SK-MEL-5 (cell line): ENCODE results near the gene ESAM. TPM values are rescaled to one million over a fixed set of nuclear protein-coding genes. Genes with fewer than 3 reads are reported as not detected.
"Not testable (repeated sequence)": the region's sequence is repeated elsewhere in the genome, so short reads cannot be mapped to it uniquely, and the experiment has no call there.

Source experiments
- DNase-seq: peaks from one replicate; pipeline ENCODE4 v3.0.0-alpha.2; 2016; ENCODE audit warnings: low read depth, low spot score
- in situ Hi-C: cut with HindIII; loops from 2 replicates; pipeline ENCODE4 v1.10.0; 2016; ENCODE audit warnings: low sequenced_read_pairs, high pct_unique_total_duplicates, low pct_unique_long_range_greater_than_20kb
- total RNA-seq: library from RNA; depleted of rRNA; stranded (reverse); fragments of >200 nt; shearing (Covaris generic); gene quantifications from 2 replicates; pipeline ENCODE4 v1.2.3, GENCODE V29; 2014

Gene ESAM
- total RNA-seq, 1 experiment from 2014 or later: not detected

DNA sequence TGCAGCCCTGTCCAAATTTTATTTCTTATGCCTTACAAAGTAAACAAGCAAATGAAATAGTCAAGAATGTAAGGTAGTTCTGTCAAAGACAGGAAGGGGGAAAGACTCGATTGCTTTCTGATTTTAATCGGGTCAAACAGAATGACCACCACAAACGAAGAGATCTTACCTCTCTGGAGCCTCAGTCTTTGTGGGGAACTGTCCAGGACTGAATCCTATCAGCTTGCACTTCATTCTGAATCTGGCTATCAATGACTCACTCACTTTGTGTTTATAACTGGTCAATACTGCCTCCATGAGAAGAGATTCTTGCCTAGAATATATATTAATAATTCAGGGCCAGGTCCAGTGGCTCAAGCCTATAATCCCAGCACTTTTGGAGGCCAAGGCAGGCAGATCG lies 20.9 kb upstream of the ESAM start:
- DNase-seq: no peak
- in situ Hi-C loops: no loop called here

DNA sequence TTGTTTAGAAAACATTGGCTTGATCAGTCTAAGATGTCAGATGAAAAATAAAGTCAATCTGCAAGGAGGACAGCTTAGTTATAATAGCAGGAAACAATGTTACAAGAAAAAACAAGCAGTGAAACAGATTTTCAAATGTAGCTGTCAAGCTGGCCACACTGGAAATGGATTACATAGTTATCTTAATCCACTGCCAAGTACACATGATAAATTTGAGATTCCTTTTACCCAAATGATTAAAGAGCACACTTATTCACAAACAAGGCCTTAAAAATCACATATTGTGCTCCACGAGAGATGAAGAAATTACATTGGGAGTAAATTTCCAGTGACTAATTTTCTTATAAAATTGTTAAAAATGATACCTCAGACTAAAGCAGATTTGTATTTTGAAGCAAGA lies 17.5 kb upstream of the ESAM start:
- in situ Hi-C loops: no loop called here
- no peak for DNase-seq

DNA sequence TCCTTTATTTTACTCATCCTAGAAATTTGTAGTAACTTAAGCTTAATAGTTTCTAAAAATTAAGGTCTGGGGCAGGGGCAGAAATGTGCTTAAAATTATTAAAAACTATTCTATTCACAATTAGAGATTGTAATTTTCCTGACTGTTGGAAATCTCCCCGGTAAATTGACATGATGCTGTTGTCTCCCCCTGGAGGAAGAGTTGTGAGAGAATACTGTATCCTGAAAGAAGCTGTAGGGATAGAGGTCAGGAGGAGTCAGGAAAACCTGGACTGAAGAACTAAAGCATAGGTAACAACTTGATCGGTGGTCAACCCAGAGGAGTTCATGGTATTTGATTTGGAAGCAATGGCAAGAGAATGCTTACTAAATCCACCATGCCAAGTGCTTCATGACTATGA lies 16.2 kb upstream of the ESAM start:
- peak; percentile 41 for DNase-seq
- in situ Hi-C loops: no loop called here

DNA sequence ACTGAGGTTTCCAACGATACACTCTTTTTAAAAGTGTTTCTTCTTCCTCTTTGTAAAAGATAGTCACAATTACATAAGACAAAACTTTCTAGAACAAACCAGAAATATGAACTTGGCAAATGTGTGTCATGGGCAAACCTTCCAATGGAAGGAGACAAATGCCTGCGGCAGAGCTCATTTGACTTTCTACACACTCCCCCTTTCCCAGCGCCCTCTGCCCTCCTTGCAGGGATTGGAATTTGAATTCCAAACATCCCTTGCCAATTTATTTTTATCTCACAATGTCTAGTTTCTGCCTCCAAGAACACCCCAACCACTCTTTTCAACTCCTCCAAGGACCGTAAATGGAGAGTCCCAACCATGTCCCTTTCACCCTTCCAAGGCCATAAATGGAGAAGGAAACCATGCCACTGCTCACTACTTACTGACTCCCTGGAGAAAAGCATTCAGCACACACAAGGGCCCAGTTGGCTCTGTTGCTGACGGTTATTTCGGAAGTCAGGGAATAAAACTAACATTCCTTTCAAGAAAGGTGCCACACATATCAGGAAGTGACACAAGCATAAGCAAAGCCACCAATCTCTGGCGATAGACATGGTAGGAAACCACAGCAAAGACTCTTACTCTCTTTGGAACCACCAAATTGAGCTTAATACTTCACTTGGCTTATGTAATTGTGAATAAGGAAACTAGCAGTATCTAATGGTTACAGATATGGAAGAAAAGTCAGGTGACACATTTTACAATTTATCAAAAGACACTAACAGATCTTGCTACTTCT lies 15.0 kb upstream of the ESAM start:
- DNase-seq: no peak
- in situ Hi-C loops: no loop called here

DNA sequence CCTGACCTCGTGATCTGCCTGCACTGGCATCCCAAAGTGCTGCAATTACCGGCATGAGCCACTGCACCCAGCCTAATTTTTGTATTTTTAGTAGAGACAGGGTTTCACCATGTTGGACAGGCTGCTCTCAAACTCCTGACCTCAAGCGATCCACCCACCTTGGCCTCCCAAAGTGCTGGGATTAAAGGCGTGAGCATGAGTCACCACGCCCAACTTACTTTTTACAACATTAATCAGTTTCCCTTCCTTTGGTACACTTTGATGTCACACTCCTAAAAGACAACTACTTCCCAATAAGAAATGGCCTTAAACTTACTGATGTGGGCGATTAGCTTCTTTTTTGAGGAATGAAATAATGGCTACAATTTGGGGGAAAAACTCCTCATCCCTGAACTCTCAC lies 8.9 kb upstream of the ESAM start:
- in situ Hi-C loops, DNase-seq: not testable (repeated sequence)

DNA sequence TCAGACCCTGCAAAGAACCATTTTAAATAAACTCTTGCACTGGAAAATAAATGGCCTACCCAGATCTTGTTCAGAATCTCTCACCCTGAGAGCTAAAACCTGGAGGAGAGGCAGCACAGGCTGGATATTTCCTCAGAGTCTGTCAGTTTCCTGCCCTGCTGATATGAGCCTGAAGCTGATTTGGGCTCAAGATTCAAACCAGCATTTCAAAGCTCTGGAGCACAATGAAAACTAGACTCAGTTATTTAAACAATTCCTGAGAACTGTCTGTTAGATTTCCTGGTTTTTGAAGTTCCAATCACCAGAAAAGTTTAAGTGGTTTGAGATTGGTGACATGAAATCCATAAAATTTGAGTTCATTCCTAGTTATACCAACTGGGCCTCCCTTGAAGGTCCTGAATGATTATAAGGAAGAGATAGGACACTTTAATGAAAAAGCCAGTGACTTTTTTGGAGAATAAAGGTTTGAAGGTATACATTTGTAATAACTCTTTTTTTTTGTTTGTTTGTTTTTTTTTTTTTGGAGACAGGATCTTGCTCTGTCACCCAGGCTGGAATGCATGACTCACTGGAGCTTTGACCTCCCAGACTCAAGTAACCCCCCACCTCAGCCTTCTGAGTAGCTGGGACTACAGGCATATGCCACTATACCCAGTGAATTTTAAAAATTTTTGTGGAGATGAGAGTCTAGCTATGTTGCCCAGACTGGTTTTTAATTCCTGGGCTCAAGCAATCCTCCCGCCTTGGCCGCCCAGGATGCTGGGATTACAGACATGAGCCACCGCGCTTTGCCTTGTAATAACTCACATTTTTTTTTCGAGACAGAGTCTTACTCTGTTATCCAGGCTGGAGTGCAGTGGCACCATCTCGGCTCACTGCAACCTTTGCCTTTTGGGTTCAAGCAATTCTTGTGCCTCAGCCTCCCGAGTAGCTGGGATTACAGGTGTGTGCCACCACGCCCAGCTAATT lies 8.0 kb upstream of the ESAM start:
- in situ Hi-C loops: no loop called here
- no peak for DNase-seq

DNA sequence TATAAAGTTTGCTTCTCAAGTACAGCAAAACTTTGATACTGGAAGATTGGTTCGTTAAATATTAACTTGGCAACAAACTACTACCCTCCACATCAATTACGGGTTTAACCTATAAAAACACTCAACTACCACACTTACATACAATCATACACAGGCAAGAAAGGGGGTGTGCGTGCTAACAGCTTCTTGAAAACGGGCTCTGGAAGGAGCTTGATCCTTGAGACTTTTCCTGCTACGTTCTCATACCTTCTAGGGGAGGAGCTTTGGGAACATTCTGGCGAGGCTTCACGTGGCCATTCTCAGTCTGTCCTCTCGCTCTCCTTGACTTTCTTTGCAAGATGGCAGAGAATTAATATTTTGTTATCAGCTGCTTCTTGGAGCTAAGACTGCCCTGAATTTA lies 6.8 kb upstream of the ESAM start:
- in situ Hi-C loops: no loop called here
- DNase-seq: no peak

DNA sequence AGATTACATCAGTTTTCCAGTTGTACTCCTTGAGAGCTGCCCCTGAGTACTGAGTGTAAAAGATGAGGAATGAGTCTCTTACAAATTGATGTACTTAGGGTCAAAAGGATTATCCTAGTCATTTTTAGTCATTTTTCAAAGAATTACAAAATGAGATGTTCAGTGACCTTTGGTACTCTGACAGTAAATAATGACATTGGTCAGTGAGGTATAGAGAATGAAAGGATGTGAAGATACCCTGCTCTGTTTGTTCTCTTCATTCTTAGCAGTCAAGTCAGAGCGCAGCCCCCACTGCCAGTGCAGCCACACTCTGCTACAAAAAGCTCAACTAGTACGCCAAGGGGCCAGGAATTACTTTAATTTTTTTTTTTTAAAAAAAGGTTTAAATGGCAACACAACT lies 4.1 kb upstream of the ESAM start:
- in situ Hi-C loops: no loop called here
- DNase-seq: no peak

DNA sequence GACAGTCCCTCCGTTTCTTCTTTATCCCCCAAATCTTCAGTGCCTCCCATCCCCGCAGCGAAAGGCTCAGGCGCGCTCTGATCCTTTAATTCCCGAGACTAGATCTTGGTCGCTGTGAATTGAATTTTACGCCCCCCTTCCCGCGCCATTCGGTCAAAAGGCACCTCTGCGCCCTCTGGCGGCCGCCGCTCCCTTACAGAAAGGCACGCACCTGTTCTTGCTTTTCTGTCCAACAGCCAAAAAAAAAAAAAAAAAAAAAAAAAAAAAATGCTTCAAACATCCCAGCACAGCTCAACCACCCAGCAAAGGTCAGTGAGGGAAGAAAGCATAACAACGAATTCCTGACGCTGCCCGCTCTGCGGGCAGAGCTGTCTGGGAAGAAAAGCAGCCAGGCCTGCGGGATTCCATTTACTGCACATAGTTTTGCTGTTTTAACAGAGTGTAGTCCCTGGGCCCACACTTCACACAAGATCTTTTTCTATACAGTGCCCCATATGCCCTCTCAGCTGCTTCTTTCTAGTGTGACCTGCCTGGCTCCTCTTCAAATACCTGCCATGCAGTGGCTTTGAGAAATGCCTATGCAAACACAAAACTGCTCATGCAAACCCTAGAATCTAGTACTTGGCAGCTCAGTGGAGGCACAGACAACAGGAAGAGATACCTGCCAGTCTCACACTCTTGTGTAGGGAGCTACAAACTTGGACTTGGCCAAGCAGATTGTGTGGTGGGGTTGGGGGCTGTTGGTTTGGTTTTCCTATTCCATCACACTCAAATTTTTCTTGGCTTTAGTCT lies 1.3 kb upstream of the ESAM start:
- in situ Hi-C loops: no loop called here

DNA sequence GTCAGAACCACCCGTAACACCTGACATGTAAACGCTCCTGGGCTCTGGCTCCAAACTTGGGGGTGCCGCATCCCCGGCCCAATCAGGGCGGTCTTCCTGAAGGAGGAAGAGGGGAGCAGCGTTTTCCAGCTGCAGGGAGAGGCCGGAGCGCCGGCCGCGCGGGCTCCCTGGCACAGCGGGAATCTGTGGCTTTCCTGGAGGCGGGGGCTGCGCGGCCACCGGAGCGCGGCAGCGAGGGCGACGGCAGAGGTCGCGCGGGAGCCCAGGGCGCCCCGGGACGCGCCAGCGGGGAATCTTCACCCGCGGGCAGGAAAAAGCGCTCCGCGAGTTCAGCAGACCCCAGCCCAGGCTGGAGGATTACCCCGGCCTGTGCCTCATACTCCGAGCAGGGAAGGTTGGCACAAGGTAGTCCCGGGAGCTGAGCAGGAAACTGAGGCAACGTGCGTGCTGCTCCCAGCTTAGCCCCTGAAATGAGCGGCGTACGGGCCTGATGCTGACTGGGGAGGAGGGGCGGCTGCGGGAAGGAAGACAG lies 600 bp upstream of the ESAM start:
- no peak for DNase-seq
- in situ Hi-C loops: no loop called here

More for the DNA sequence above, 1.3 kb upstream of the ESAM start:
- peak; percentile 57 for DNase-seq

DNA sequence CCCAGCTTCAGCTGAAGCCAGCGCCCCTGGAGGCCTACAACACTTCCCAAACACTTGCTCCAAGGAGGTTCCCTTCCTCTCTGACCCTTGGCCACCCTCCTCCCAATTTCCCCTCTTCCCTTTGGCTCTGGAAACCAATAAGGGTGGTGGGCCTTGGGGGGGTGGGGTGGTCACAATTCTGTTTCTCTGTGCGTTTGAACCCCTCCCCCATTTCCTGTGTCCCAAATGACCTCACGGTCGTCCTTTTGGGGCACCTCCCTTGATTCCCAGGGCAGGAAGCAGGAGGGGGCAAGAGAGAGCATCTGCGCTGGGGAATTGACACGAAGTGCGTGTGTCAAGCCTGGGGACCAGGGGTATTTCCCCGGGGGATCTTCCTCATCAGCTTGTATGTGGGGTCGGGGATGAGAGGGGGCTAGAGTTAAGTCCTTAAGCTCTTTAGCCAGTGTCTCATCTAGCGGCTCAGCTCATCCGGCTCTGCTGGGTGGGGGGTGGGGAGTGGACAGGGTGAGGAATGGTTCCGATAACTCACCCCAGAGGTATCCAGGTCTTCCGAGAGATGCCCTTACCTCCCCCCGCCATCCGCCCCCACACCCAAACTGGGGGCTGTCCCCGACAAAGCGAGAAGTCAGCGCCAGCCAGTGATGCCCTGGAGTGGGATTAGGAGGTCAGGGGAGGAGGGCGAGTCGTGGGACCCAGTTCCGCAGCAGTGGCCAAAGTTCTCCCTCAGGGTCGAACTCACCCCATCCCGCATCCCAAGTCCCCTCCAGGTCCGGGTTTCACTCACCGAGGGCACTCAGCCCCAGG lies 587 bp downstream of the ESAM start:
- in situ Hi-C loops: no loop called here
- DNase-seq: no peak

DNA sequence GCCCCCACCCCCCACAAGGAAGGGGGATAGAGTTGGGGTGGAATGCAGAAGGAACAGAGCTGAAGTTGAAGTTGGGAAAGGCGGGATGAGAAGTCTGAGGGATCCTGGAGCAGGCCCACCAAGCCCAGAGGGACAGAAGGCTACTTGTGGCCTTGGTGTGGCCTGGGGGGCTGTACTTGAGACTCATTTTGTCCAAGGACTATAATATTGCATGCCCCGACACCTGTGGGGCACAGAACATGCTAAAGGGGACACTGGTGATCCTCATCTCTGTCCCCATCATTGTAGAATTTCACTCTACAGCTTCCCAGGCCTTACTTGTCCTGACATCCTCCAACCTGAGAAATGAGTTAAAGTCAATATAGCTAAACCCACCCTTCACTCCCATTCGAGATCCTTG lies 1.3 kb downstream of the ESAM start:
- in situ Hi-C loops: no loop called here
- DNase-seq: no peak

DNA sequence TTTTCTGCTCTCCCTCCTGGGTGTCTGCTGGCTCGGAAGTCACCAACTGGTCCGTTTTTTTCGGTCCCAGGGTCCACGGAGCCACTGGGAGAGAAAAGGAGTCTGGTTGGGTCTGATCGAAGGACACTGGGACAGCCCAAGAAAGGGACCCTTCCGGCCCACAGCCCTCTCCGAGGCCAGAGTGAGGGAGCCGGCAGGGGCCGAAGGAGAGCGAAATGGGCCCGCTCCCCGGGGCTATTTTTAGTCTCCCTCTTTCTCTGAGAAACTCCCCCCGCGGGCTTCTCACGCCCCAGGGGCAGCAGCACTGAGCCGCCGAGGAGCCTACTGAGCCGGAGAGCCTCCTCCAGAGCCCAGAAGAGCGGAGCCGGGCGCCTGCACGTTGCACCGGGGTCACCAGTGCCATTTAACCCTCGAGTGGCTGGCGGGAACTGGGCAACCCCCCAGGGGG lies 1.9 kb downstream of the ESAM start:
- in situ Hi-C loops: no loop called here

DNA sequence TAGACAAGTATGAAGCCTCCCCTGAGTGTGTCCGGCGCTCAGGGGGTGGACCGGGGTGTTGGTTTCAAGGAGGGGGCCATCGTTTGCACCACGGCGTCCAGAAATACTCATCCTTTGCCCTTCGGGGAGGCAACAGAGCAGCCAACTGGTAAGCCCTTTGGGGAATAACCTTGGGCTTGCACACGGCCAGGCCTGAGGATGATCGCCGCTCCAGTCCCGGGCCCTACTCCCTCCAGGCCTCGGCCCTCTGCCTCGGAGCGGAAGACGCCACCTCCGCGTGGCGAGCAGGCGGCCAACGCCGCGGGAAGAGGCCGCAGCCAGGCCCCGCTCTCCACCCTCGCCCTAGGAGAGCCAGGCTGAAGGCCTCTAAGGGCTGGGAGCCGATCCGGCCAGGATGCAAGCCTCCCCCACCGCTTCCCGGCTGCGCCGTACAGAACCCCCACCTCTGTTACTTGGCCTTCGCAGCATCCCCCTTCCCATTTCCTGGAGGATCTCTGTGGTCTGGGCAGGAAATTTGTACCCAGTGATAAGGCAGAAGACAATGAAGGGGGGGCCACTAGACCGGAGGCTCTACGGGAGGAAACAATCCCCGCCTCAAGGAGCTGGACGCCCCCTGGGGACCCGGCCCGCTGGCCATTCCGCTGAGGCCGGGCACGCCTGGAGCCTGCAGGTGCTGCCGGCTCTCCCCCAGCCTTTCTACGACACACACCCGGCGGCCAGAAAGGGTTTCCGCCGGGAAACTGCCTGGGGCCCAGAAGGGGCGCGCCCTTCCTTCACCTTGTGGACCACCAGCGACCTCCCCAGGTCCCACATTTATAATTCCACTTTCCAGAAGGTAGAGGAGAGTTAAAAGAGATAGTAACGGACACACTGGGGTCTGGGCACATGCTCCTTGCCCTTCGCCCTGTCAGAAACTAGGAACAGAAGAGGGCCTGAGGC lies 2.6 kb downstream of the ESAM start:
- in situ Hi-C loops: no loop called here
- DNase-seq: no peak

More for the DNA sequence above, 1.9 kb downstream of the ESAM start:
- DNase-seq: no peak

DNA sequence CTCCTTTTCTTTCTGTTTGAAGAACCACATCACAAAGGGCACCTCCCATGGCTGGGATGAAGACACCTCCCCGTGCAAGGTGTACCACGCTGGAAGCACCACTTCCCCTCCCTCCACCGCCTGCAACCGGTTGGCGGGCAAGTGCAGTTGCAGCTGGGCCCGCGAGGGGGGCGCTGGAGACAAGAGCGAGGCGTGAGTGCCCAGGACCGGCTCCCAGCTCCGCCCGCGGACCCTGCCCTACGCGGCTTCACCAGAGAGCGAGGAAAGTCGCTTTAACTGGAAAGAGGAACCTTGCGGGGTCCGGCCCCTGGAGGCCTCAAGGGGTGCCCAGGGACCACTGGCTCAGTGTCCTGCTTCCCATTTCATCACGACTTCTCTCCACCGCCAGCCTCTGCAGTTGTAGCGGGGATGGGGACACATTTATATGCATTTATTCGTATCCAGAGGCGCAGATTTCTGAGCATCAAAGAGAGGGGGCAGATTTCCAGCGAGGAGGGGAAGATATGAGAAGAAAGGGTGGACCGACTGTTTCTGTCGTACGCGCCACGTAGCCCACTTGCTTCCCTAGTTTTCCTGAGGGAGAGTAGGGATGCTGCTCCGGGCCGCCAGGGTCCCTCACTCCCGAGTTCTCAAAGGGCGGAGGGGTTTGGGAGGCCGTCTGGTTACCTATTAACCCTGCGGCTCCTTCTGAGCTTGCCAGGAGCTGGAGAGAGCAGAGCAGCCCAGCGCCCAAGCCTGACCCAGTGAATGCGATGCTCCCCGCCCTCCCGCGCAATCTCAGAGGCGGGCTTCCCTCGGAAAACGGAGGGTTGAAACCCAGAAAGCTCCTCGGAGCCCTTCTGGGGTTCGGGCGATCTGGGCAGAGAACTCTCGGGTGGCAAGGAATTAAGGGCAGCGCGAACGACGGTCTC lies 3.5 kb downstream of the ESAM start:
- DNase-seq: peak; percentile 46
- in situ Hi-C loops: no loop called here
